Hematopoietic multipotent progenitor cell treated with erythropoietin and hydrocortisone succinate and interleukin-3 and kit ligand, for 17 days (in vitro differentiated cells): ENCODE results near the gene ANKRD39.

Experiments
- DNase-seq: peaks from one replicate; pipeline ENCODE4 v3.0.0-alpha.2; 2015; ENCODE audit warnings: low spot score

Gene ANKRD39

DNA sequence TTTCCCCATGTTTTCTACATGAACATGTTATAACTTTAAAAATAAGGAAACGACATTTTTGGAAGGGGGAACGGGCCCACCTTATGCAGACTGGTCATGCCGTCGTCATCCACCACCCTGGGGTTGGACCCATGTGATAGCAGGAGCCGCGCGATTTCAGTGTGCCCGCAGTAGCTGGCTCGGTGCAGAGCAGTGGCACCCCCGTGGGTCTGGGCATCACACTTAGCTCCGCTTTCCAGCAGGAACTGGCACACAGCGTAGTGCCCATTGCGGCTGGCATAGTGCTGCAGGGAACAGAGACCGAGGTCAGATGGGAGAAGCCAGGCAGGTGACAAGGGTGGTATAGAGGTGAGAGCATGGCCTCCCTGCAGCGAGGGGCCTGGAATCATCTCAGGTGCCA lies 4.5 kb downstream of the ANKRD39 start:
- DNase-seq, result no peak

DNA sequence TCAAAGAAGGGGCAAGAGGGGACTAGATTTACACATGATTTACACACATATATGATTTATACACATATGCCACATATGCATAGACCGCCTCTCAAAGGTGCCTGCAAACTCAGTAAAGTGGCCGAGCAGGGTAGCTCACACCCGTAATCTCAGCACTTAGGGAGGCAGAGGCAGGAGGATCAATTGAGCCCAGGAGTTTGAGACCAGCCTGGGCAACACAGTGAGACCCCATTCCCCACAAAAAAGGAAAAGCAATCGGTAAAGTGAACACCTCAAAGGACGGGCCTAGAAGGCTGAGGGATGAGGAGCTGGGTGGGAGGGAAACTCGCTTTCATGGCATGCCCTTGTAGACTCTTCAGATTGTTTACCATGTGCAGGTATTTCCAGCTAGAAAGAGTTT lies 5.1 kb downstream of the ANKRD39 start:
- no peak for DNase-seq

DNA sequence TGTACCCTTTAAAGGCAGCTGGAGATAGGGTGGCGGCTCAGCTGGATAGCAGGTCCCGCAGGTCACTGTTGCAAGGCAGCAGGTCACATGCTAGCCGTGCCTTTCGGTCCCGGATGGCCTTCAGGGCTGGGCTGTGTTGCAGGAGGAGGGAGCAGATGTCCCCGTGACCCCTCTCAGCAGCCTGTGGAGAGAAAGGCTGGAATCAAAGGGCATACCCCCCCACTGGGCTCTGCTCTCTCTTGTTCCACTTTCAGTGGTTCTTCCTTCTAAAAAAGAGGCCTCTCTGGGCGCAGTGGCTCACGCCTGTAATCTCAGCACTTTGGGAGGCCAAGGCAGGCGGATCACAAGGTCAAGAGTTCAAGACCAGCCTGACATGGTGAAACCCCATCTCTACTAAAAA lies 9.6 kb downstream of the ANKRD39 start:
- no peak for DNase-seq

DNA sequence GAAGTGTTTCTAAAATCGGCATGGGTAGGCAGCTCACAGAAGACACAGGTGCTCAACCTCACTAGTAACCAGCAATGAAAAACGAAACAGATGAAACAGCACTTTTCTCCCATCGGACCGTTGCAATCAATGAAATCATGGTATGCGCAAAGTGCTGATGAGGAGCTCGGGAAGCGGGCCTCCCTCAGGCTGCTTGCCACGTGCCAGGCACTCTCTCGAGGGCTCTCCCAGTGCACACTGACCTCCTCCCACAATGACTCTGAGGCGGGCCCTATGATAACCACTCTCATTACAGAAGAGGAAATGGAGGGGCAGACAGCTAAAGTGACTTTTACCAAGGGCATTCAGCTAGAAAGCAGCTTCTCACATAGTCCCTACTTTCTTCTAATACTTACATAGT lies 10.2 kb downstream of the ANKRD39 start:
- no peak for DNase-seq

DNA sequence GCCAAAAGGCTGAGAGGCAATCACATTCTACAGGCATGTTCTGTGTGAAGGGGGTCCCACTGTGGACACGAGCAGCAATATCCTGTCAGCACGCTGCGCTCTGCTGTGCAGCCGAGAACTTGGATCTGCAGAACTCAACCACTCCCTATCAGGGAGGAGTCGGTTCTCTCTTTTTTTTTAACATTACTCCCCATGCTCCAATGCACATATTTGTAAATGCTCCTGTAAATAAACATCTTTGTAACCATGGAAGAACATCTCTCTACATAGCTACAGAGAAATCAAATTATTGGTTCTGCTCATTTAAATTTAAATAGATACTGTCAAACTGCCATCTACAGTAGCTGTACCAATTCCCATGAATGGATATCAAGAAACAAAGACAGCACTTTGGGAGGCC lies 11.0 kb downstream of the ANKRD39 start:
- no peak for DNase-seq

DNA sequence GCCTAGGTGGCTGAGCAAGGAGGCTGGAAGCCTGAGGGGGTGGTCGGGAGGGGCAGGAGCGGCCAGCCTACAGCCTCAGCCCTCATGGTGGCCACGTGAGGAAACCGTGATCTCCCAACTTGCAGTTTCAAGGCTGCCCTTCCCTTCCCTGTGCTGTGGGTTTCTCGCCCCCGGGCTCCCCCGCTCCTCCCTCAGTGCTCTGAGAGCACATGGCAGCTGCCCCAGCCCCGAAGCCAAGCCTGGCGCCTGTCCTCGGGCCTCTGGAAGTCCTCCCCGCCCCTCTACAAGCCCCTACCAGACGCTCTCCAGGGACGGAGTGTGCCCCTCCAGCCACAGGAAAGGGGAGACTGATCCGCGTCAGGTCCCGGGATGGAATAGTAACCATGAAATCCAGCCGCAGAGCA lies 13.4 kb downstream of the ANKRD39 start:
- DNase-seq, result no peak

DNA sequence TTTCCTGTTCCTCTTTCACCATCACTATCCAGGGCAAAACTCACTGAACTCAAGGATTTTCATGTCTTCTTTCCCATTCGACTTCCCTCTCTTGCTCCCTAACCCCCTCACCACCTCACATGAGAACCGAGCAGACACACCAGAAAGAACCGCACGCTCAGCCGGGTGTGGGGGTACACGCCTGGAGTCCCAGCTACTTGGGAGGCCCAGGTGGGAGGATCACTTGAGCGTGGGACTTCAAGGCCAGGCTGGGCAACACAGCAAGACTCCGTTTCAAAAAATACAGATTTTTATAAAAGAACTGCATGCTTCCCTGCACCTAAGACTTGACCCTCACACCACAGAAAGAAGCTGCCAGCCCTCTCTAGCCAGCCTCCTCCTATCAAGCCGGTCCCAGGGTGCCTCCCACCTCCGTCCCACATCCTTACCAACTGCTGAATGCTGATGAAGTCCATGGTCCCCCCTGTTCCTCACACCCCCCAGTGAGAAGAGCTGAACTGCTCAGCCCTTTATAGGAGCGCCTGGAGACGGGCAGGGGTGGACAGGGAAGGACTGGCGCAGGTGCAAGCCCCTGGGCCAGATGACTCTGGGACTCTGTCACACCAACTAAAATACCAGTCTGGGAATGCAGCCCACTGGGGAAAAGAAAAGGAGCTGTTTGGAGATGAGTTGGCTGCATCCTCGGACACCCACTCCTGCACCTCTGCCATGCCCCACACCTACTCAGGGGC lies 14.1 kb downstream of the ANKRD39 start, which contains the start of gene ANKRD23:
ANKRD23 (minus strand) TSS at position 484 of the 731 bp plus-strand sequence; CDS start at position 455, 29 bp downstream.
- DNase-seq, result no peak

DNA sequence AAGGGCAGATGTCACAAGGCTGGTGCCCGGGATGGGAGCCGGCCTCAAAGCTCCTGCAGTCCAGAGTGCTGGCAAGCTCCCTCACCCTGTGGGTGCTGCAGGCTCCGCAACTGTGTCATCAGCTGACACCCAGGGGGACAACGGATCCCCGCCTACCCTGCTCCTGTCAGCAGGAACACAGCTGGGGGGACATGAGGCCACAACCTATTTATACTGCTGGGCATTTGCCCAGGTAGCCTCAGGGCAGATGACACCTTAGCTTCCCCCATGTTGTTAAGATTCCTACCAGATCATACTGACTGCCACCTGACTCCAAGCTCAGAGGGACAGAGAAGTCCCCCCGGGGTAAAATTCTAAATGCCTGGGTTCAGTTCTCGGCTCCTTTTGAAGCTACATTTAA lies 15.2 kb downstream of the ANKRD39 start:
- DNase-seq, result no peak

DNA sequence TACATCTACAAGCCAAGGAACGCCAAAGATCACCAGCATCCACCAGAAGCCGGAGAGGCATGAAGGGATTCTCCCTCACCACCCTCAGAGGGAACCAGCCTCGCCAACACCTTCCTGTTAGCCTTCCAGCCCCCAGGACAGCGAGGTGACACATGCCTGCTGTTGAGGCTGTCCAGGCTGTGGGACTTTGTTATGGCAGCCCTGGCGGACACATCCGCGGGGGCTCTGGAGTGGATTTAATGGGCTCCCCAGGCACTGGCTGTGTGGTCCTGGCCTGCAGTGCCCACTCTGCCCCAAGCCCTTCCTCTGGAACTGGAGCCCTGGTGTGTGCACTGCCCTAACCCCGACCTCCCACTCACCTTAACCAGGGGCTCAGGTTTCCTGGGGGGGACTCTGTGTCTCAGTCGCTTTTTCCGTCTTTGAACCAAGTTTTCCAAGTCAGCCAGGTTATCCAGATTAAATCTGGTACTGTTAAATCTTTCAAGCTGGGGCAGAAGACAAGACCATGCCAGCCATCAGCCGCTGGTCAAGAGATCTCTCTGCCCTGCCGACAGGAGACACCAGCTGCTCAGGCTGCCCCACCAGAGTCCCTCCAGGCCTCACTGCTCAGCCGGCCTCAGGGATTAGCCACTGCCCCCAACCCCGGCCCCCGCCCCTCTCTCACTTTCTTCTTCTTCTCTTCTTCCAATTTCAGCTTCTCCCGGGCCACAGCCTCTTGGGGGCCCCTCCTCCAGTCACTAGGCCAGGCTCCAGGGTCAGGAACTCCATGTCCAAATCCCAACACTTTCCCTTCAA lies 15.9 kb downstream of the ANKRD39 start:
- DNase-seq, result no peak

DNA sequence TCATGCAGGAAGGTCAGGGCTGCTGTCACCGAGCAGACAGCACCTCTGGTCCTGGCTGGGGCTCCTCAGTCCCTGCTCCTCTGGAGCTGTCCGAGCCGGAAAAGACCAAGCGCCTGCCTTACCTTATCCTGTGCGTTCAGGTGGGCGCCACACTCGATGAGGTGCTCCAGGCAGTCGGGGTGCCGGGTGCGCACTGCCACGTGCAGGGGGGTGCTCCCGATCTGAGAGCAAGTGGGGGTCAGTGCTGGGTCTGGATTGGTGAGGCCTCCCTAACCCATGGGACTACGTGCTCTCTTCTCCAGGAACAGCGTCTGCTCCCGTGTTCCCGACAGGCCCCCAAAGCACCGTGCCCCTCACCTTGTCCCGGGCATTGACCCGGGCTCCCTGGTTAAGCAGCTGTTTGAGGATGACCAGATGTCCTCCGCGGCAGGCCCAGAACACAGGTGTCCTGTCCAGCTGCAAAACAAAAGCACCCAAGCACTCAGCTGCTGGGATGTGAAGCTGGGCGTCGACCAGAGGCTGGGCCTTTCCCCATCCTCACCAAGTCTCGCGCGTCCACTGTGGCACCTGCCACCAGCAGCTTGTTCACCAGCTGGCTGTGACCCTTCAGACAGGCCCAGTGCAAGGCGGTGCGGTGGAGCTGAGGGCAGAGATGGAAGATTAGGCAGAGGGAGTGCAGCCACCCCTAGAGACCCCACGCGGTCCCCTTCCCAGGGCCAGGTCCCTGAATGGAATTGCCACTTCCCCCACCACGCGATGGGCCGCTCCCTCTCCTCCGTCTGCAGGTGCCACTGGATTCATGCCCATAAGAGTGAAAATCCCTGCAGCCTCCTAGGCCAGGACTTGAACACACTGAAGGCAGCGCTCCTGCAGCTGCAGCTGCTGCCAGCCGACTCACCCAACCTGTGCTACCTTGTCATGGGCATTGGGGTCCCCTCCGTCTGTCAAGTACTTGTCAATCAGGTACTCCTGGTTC lies 17.7 kb downstream of the ANKRD39 start:
- DNase-seq, result no peak

DNA sequence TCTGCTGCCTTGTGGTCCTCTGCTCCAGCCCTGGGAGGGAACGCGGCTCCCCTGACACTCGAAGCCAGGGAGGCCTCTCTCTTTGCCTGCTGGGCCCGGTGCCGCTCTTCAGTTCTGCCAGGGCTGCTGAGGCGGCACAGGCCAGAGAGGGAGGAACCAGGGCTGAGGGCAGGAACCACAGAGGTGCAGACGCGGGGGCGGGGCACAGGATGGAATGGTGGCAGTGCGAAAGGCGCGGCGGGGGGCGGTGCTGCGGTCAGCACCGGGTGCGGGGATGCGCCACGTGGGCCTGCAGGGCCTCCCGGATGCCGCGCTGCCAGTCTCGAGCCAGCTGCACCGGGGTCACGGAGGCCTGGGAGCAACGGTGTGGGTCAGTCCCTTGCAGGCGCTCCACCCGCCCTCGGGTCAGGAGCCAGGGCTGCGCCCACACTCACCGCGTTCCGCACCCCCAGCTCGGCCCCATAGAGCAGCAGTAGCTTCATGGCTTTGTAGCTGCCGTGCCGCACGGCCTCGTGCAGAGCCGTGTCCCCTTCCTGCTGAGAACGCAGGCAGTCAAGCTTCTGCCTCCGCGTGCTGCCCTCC lies 18.4 kb downstream of the ANKRD39 start:
- no peak for DNase-seq

DNA sequence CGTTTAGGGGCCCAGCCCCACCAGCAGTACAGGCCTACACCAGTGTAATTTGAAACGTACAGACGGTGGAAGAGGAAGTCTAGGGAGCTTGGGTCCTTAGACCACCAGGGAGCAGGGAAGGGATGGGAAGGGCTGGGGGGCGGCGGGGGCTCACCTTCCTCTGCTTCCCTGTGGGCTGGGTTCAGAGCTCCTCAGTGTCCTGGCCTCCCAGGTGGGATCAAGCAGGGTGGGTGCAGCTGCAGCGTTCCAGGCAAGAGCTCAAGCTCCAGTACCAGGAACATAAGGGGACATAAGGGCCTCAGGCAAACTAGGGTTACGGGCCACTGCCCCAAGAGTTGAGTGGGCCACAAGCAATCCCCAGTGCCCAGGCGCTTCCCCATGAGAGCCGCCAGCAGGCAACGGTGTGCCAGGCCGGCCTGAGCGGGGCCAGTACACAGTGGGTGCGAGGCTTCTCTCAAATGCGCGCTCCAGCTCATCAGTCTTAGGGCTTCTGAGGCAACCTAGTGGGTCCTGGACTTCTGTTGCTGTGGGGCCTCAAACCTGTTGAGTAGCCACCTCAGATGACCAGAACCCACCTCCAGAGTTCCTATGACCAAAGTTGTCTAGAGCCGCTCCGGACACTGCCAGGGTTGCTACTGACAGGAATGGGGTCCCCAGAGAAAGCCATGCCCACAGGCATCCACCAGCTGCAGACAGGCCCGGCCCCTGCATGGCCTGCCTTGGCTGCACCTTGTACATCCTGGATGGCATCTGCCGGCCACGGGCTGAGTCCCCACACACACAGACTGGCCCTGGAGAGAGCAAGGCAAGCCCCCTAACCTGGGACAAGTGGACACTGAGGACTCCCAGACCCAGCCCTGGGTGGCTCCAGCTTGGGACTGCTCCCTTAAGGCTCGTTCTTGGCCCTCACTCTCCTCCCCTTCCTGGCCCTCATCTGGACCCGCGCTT lies 19.2 kb downstream of the ANKRD39 start:
- DNase-seq, result no peak

DNA sequence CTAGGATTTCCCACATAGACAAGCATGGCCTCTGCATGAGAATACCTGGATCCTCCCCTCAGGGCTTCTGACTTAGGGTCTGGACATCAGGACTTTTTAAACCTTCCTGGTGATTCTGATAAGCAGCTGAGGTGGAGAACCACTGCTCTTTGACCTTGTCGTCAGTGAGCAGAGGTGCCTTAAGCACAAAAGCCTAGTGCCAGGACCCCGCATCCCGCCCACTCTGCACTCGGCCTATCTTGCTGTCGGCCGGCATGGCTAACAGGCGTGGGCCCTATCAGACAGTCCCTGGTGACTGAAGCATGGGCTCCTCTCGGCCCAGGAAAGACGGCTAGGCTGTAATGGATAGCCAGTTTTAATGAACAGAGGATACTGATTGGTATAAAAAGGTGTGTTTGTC lies 20.2 kb downstream of the ANKRD39 start:
- no peak for DNase-seq

DNA sequence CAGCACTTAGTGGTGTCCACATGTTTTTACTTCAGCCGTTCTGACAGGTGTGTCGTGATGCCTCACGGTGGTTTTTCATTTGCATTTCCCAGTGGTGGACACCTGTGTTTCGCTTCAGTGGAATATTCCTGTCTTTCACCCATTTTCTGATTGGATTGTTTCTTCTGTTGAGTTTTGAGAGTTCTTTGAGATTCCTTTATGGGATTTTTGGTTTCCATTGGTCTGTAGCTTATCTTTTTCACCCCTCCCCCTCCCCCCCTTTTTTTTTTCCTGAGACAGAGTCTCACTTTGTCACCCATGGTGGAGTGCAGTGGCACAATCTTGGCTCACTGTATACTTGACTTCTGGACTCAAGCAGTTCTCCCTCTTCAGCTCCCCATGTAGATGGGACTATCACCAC lies 22.0 kb downstream of the ANKRD39 start:
- no peak for DNase-seq

DNA sequence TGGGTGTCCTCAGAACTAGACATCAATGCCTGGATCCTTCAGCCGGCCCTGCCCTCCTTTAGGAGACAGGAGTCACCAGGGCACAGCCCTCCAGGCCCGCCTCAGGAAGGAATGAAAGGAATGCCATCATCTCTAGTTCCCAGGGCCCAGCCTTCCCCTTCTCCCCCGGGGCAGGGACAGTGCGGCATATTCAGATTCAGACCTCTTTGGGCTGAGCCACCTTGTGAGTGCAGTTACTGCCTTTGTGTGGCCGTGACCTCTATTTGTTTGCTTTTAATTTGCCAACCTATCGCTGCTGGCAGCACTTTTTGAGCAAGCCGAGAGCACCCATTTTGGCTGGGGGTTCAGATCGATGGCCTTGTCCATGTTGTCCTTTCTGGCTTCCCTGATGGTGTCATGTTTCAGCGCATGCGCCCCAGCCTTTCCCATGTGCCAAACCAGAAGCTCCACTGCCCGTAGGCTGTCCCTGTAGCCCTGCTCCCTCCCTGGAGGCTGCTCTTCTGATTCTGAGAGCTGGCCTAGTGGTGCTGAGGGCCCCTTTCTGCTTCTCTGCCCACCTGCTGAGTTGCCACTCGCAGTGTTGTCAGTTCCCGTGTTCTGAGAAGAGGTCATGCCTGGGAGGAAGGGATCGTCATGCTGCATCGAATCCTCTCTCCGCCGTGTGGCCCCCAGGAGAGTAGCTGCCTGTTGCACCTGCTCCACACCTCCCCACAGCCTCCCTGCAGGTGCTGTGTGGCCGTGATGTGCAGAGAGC lies 24.9 kb downstream of the ANKRD39 start:
- DNase-seq, result no peak

DNA sequence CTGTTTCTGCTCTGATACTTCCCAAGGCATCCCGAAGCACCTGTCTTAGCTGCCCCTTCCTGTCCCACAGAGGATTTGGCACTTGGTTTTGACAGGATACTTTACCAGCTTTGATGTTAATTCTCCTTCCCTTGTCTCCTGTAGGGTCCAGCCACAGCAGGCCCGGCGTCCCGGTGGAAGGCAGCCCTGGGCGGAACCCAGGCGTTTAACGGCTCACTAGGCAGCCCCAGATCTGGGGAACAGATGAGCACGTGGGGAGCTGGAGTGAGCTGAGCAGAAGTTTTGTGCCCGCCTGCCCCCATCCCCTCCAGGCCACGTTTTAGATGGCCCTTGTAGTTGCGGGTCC lies 25.4 kb downstream of the ANKRD39 start:
- no peak for DNase-seq

DNA sequence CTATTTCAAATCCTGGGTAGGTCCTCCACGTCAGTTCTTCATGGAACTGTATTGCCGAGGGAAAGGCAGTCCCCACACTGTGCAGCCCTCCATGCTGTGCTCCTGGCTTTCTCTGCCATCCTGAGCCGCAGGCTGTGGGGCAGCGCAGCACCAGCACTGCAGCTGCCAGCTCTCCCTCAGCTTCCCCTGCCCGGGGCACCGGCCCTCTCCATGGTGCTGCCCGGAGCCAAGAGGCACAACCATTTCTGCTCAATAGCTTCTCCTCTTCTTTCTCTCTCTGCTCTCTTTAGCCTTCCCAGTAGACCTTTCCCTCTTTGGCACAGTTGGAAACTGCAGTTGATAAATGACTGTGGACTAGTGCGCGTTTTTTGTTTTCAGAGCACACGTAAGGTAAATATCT lies 26.1 kb downstream of the ANKRD39 start:
- DNase-seq, result no peak

DNA sequence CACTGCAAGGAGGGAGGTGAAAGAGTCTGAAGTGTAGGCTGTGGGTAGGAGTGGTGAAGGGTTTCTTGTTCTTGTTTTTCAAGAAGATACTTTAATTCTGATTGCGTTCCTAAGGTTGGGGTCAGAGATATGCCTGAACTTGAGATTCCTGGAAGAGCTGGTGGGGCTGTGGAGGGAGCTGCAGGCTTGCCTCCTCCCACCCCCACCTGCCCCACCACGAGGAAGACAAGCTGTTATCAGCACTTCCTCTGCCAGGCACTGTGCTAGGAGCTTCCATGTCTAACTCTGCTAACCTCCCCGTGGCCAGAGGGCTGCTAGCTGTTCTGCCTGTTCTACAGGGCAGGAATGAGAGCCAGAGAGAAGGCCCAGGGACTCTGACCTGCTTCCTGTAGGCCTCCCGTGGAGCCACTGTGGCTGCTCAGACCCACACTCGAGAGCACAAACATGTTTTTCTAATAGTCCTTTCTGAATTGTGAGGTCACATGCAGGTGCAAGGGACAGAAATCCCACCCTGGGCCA lies 27.7 kb downstream of the ANKRD39 start:
- no peak for DNase-seq

DNA sequence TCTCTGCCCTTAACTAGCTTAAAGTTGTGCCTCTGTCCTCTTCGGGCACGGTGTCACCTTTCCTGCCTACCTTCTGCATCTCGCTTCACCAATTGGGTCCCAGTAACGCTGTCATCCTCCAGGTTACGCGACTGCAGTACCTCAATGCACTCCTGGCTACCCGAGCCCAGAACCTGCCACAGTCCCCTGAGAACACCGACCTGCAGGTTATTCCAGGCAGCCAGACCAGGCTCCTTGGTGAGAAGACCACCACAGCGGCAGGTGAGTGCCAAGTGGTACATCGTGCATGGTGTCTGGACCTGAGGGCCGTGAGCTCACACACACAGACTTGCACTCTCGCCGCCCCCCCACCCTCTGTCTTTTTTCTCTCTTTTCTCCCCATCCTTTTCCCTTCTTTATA lies 28.9 kb downstream of the ANKRD39 start:
- no peak for DNase-seq

DNA sequence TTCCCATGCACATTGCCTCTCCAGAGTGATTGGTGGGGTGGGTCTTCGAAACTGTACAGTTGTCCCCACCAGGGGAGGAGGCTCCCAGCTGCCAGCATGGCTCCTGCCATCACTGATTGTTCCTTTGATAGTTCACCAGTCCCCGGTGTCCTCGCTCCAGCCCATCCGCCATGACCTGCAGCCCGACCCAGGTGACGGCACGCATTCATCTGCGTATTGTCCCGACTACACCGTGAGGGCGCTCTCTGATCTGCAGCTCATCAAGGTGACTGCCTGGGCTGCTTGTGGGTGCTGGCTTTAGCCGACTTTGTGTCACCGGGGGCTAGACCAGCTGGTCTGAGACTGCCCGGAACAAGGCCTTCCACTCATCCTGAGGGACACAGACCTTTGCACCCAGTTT lies 29.4 kb downstream of the ANKRD39 start:
- no peak for DNase-seq
